Lung (tissue), 12 donors: Measurements from ENCODE around the gene MAPKAP1. TPM values are rescaled to one million over a fixed set of nuclear protein-coding genes. Genes with fewer than 3 reads are reported as not detected.

Experiments
- ATAC-seq: fragments of 200-7000 bp; cut with Tn5 transposase; one replicate; pipeline ENCODE4 v1.9.1; 2020; ENCODE audit warnings: moderate number of reproducible peaks; ENCODE audit not compliant: insufficient read depth, low FRiP score
- DNase-seq, 3 donors: peaks; one replicate each; pipeline ENCODE4 v3.0.0-alpha.2; 2013 to 2017
- H3K27ac ChIP-seq, 2 donors: one replicate each; pipeline ENCODE4 v1.5.1; 2013; ENCODE audit warnings: mild to moderate bottlenecking in 2 of 2, moderate library complexity in 2 of 2, control low read depth in 1 of 2, inconsistent platforms in 1 of 2, low read depth in 1 of 2, low read length in 1 of 2
- H3K27me3 ChIP-seq, 3 donors: one replicate each; pipeline ENCODE4 v1.5.1; 2013; ENCODE audit warnings: low read length in 2 of 3; ENCODE audit not compliant: control insufficient read depth in 3 of 3, insufficient read depth in 3 of 3
- H3K36me3 ChIP-seq, 4 donors: one replicate each; pipeline ENCODE4 v1.5.1; 2013; ENCODE audit warnings: low read length in 4 of 4, mild to moderate bottlenecking in 1 of 4, moderate library complexity in 1 of 4; ENCODE audit not compliant: control insufficient read depth in 4 of 4, insufficient read depth in 4 of 4
- H3K4me1 ChIP-seq, 5 donors: one replicate each; pipeline ENCODE4 v1.5.1; 2013; ENCODE audit warnings: low read length in 5 of 5, mild to moderate bottlenecking in 2 of 5, moderate library complexity in 1 of 5; ENCODE audit not compliant: control insufficient read depth in 5 of 5, insufficient read depth in 5 of 5
- H3K4me3 ChIP-seq: one replicate; pipeline ENCODE4 v1.5.1; 2013; ENCODE audit warnings: mild to moderate bottlenecking, control low read depth, moderate library complexity
- H3K9ac ChIP-seq, 2 donors: one replicate each; pipeline ENCODE4 v1.5.1; 2013; ENCODE audit warnings: low read length in 2 of 2, control low read depth in 1 of 2; ENCODE audit not compliant: insufficient read depth in 1 of 2
- H3K9me3 ChIP-seq, 4 donors: one replicate each; pipeline ENCODE4 v1.5.1; 2013; ENCODE audit warnings: low read length in 3 of 4, mild to moderate bottlenecking in 1 of 4, moderate library complexity in 1 of 4; ENCODE audit not compliant: control insufficient read depth in 4 of 4, insufficient read depth in 3 of 4
- WGBS, 2 donors: extraction: QIAGEN DNeasy Blood & Tissue Kit; methylation state at CpG; one replicate each; pipeline ENCODE4 v1.1.7; 2013; 5-methylcytosine and 5-hydroxymethylcytosine counted together
- polyA plus RNA-seq, 2 donors: library from polyadenylated mRNA; stranded (reverse); fragments of 200-250 nt; gene quantifications; one replicate each; pipeline ENCODE4 v1.2.1, GENCODE V29; 2013
- total RNA-seq, 2 donors: library from RNA; depleted of rRNA in 1 of 2; stranded (reverse); fragments of >200 nt in 1 of 2; gene quantifications; one replicate each; pipeline ENCODE4 v1.2.1, GENCODE V29; 2014 to 2021
- TF ChIP-seq, protein P1 (sequence below): IDR thresholded peaks from 2 replicates; pipeline ENCODE4 v1.5.1; 2012; ENCODE audit warnings: mild to moderate bottlenecking; ENCODE audit errors: control extremely low read depth, extremely low read depth
- donor health status: control.
- donor health status: control.
- donor health status: Bipolar disorder and iron deficiency.
- donor health status: healthy.
- donor health status: DM: yes; HTN: yes; CAD: no.

The MAPKAP1 gene
- total and polyA plus RNA-seq, 4 donors: 53.0 to 83.3 (median 66.7) TPM

GRCh38 chr9:125399165-125399564 is 307.8 kb downstream of the MAPKAP1 start:
- H3K36me3 ChIP-seq: no peaks in the 10 kb centered on the region
- ATAC-seq (no peak), DNase-seq (no peak)
- H3K27me3 ChIP-seq: no peaks in the 10 kb centered on the region
- no peak overlapping the region for H3K27ac ChIP-seq
- H3K4me1 ChIP-seq: peaks cover 0 to 2% (median 0%) of the 10 kb centered on the region in 5 donors
- TF ChIP-seq, protein P1, sequence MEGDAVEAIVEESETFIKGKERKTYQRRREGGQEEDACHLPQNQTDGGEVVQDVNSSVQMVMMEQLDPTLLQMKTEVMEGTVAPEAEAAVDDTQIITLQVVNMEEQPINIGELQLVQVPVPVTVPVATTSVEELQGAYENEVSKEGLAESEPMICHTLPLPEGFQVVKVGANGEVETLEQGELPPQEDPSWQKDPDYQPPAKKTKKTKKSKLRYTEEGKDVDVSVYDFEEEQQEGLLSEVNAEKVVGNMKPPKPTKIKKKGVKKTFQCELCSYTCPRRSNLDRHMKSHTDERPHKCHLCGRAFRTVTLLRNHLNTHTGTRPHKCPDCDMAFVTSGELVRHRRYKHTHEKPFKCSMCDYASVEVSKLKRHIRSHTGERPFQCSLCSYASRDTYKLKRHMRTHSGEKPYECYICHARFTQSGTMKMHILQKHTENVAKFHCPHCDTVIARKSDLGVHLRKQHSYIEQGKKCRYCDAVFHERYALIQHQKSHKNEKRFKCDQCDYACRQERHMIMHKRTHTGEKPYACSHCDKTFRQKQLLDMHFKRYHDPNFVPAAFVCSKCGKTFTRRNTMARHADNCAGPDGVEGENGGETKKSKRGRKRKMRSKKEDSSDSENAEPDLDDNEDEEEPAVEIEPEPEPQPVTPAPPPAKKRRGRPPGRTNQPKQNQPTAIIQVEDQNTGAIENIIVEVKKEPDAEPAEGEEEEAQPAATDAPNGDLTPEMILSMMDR: no peak
- WGBS, 2 donors: 94 to 95% methylated on average over 12 of the region's 12 CpGs
- H3K9ac ChIP-seq: no peak overlapping the region
- peaks cover 0 to 2% (median 0%) of the 10 kb centered on the region in 4 donors for H3K9me3 ChIP-seq
- no peak overlapping the region for H3K4me3 ChIP-seq

GRCh38 chr9:125398243-125398642 is 308.8 kb downstream of the MAPKAP1 start:
- DNase-seq (no peak), ATAC-seq (no peak)
- peaks cover 0 to 2% (median 0%) of the 10 kb centered on the region in 4 donors for H3K9me3 ChIP-seq
- TF ChIP-seq, protein P1: no peak
- no peaks in the 10 kb centered on the region for H3K27me3 ChIP-seq
- no peak overlapping the region for H3K9ac ChIP-seq
- H3K4me3 ChIP-seq: no peak overlapping the region
- H3K4me1 ChIP-seq: peaks cover 0 to 2% (median 0%) of the 10 kb centered on the region in 5 donors
- WGBS, 2 donors: 91 to 100% methylated on average over 1 of the region's 1 CpG
- no peaks in the 10 kb centered on the region for H3K36me3 ChIP-seq
- no peak overlapping the region for H3K27ac ChIP-seq

- 78 to 81% methylated on average over 11 of the region's 11 CpGs for WGBS, 2 donors
- TF ChIP-seq, protein P1: no peak
- ATAC-seq: no peak
- H3K4me1 ChIP-seq: peaks cover 0 to 2% (median 0%) of the 10 kb centered on the region in 5 donors
- peaks cover 0 to 2% (median 0%) of the 10 kb centered on the region in 4 donors for H3K9me3 ChIP-seq
- H3K27me3 ChIP-seq: no peaks in the 10 kb centered on the region
- no peak overlapping the region for H3K4me3 ChIP-seq
- no peak for DNase-seq
- H3K27ac ChIP-seq: no peak overlapping the region
- no peaks in the 10 kb centered on the region for H3K36me3 ChIP-seq
- no peak overlapping the region for H3K9ac ChIP-seq
Observed at GRCh38 chr9:125397736-125398135, 309.3 kb downstream of the MAPKAP1 start.

DNA sequence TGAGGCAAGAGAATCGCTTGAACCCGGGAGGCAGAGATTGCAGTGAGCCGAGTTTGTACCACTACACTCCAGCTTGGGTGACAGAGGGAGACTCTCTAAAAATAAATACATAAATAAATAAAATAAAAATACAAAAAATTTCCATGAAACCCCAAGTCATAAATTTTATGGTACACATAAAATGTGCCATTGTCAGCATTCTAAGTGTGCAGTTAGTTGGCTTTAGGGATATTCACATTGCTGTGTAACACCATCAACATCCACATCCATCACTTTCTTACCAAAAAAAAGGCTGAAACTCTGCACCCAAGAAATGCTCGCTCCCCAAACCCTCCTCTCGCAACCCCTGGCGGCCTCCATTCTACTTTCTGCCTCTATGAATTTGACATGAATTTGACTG is 310.2 kb downstream of the MAPKAP1 start:
- DNase-seq (no peak), ATAC-seq (no peak)

More for the DNA sequence above, 310.2 kb downstream of the MAPKAP1 start:
- Histone ChIP-seq H3K36me3 (no peaks in the 10 kb centered on the region), H3K9me3 (peaks cover 0 to 2% (median 0%) of the 10 kb centered on the region in 4 donors), H3K27me3 (no peaks in the 10 kb centered on the region), H3K4me1 (peaks cover 0 to 2% (median 0%) of the 10 kb centered on the region in 5 donors), H3K9ac (no peak overlapping the region), H3K27ac (no peak overlapping the region), H3K4me3 (no peak overlapping the region)
- WGBS, 2 donors: 96 to 99% methylated on average over 6 of the region's 6 CpGs
- TF ChIP-seq, protein P1: no peak
